Keratinocyte (primary cell): Measurements from ENCODE around the gene ADGRA1. TPM values are rescaled to one million over a fixed set of nuclear protein-coding genes. Genes with fewer than 3 reads are reported as not detected.
"Not testable (repeated sequence)": the region's sequence is repeated elsewhere in the genome, so short reads cannot be mapped to it uniquely, and the experiment has no call there.

Experiments
- DNase-seq: peaks from one replicate; pipeline ENCODE4 v3.0.0-alpha.2; 2011; ENCODE audit warnings: low read depth, missing footprints, low spot score
- FAIRE-seq: peaks from 2 replicates; lab custom pipeline; 2011; peaks lifted over from hg19 to GRCh38; lab: Jason Lieb, UNC
- H2AFZ ChIP-seq: 2 replicates; pipeline ENCODE4 v1.6.0; 2012; ENCODE audit warnings: low read length, control low read depth, inconsistent platforms; ENCODE audit not compliant: control insufficient read depth
- H3K27ac ChIP-seq: 2 replicates; pipeline ENCODE4 v1.5.1; 2011; ENCODE audit warnings: low read length; ENCODE audit not compliant: control insufficient read depth, insufficient read depth
- H3K27me3 ChIP-seq: 3 replicates; pipeline ENCODE4 v1.6.0; 2011; ENCODE audit warnings: low read length; ENCODE audit not compliant: control insufficient read depth, insufficient read depth; ENCODE audit errors: extremely low read depth
- H3K36me3 ChIP-seq, 2 experiments: 2 replicates in 1 of 2; 3 replicates in 1 of 2; pipeline ENCODE4 v1.5.1; 2011; ENCODE audit warnings: low read length in 2 of 2, mild to moderate bottlenecking in 1 of 2; ENCODE audit not compliant: control insufficient read depth in 2 of 2, insufficient read depth in 2 of 2; ENCODE audit errors: extremely low read depth in 1 of 2
- H3K4me1 ChIP-seq: 3 replicates; pipeline ENCODE4 v1.5.1; 2011; ENCODE audit warnings: low read length; ENCODE audit not compliant: control insufficient read depth, insufficient read depth; ENCODE audit errors: extremely low read depth
- H3K4me2 ChIP-seq: 3 replicates; pipeline ENCODE4 v1.6.0; 2011; ENCODE audit warnings: low read depth, low read length; ENCODE audit not compliant: control insufficient read depth, insufficient read depth; ENCODE audit errors: extremely low read depth
- H3K4me3 ChIP-seq, 3 experiments: fragments of 200-600 bp in 1 of 3; sonication (generic) in 1 of 3; 2 replicates in 2 of 3; 3 replicates in 1 of 3; pipeline ENCODE4 v1.5.1; 2011 to 2016; ENCODE audit warnings: low read length in 3 of 3, mild to moderate bottlenecking in 3 of 3, control low read depth in 2 of 3, inconsistent platforms in 1 of 3, low read depth in 1 of 3, mixed read lengths in 1 of 3, mixed run types in 1 of 3, moderate library complexity in 1 of 3; ENCODE audit not compliant: control insufficient read depth in 2 of 3, insufficient read depth in 2 of 3; ENCODE audit errors: extremely low read depth in 1 of 3
- H3K79me2 ChIP-seq: 2 replicates; pipeline ENCODE4 v1.6.0; 2012; ENCODE audit warnings: low read length; ENCODE audit not compliant: control insufficient read depth, insufficient read depth
- H3K9ac ChIP-seq: 3 replicates; pipeline ENCODE4 v1.6.0; 2011; ENCODE audit warnings: low read length; ENCODE audit not compliant: control insufficient read depth, insufficient read depth; ENCODE audit errors: extremely low read depth
- H3K9me1 ChIP-seq: 3 replicates; pipeline ENCODE4 v1.6.0; 2011; ENCODE audit warnings: low read length; ENCODE audit not compliant: control insufficient read depth, insufficient read depth; ENCODE audit errors: extremely low read depth
- H3K9me3 ChIP-seq: 2 replicates; pipeline ENCODE4 v1.5.1; 2012; ENCODE audit warnings: low read depth, low read length; ENCODE audit not compliant: control insufficient read depth
- H4K20me1 ChIP-seq: 3 replicates; pipeline ENCODE4 v1.6.0; 2011; ENCODE audit warnings: low read length; ENCODE audit not compliant: control insufficient read depth, insufficient read depth; ENCODE audit errors: extremely low read depth
- EZH2 ChIP-seq: IDR thresholded peaks from one replicate; pipeline ENCODE4 v1.6.1; 2012; ENCODE audit warnings: inconsistent platforms, mild to moderate bottlenecking, low read length, moderate library complexity
- dilution Hi-C: fragments of 300-500 bp; cut with MboI; formaldehyde crosslinking; loops from one replicate; pipeline ENCODE4 v1.7.0; 2020; ENCODE audit warnings: low sequenced_read_pairs; ENCODE audit not compliant: extremely low pct_ligation_motif_present
- polyA plus RNA-seq, 5 experiments: library from polyadenylated mRNA; depleted of rRNA in 3 of 5; stranded (reverse) in 3 of 5; stranded (forward) in 1 of 5; unstranded in 1 of 5; fragments of >200 nt; gene quantifications; 1 replicate in 1 of 5; 2 replicates in 3 of 5; 3 replicates in 1 of 5; pipeline versions ENCODE4 v1.2.1 to v1.2.3, GENCODE V29; 2011 to 2012; ENCODE audit warnings: missing spikeins in 2 of 5, low read depth in 1 of 5, low replicate concordance in 1 of 5
- TF ChIP-seq, protein P1 (sequence below), 3 experiments: IDR thresholded peaks in 1 of 3; conservative IDR thresholded peaks in 1 of 3; optimal IDR thresholded peaks in 1 of 3; 2 replicates in 2 of 3; 3 replicates in 1 of 3; pipeline versions ENCODE3 to v1.5.1; 2011; ENCODE audit warnings: low read length in 3 of 3, mild to moderate bottlenecking in 3 of 3, moderate library complexity in 2 of 3, control low read depth in 1 of 3, inconsistent platforms in 1 of 3; ENCODE audit not compliant: insufficient read depth in 2 of 3; ENCODE audit errors: extremely low read depth in 1 of 3

The ADGRA1 gene
- polyA plus RNA-seq, 1 donor (not counting 4 experiments of a cell fraction or from before 2014, with no cell fraction given), result not detected

DNA sequence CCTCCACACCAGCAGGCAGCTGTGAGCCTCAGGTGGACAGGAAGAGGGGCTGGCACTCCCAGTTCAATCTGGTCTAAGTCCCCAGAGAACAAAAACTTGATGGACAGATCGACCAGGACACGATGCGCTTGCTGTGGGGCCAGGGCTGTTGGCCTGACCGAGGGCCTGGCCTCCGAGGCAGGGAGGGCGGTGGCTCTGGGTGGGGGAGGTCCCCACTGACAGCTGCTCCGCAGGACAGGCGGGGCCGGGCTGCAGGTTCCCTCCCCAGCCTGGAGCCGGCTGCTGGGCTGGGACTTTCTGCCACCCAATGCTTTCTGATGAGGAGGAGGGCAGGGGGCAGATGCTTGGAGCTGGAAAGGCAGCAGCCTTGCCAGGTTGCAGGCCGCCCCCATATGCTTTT is 37.4 kb upstream of the ADGRA1 start:
- Histone ChIP-seq H3K36me3 (no peaks in the 10 kb centered on the region), H3K4me3 (no peak overlapping the region), H3K9me1 (no peaks in the 10 kb centered on the region), H3K9ac (no peak overlapping the region), H3K9me3 (peaks cover 6% of the 10 kb centered on the region), H2AFZ (no peak overlapping the region), H4K20me1 (no peaks in the 10 kb centered on the region), H3K27me3 (peaks cover 12% of the 10 kb centered on the region), H3K27ac (no peak overlapping the region), H3K4me2 (no peak overlapping the region), H3K79me2 (no peaks in the 10 kb centered on the region), H3K4me1 (no peaks in the 10 kb centered on the region)
- no peak for DNase-seq
- FAIRE-seq, result no peak
- TF ChIP-seq, protein P1, sequence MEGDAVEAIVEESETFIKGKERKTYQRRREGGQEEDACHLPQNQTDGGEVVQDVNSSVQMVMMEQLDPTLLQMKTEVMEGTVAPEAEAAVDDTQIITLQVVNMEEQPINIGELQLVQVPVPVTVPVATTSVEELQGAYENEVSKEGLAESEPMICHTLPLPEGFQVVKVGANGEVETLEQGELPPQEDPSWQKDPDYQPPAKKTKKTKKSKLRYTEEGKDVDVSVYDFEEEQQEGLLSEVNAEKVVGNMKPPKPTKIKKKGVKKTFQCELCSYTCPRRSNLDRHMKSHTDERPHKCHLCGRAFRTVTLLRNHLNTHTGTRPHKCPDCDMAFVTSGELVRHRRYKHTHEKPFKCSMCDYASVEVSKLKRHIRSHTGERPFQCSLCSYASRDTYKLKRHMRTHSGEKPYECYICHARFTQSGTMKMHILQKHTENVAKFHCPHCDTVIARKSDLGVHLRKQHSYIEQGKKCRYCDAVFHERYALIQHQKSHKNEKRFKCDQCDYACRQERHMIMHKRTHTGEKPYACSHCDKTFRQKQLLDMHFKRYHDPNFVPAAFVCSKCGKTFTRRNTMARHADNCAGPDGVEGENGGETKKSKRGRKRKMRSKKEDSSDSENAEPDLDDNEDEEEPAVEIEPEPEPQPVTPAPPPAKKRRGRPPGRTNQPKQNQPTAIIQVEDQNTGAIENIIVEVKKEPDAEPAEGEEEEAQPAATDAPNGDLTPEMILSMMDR (optimal IDR thresholded peaks at IDR 0.05 in 1 of 3, IDR thresholded peaks at IDR 0.05 in 1 of 3, conservative IDR thresholded peaks at IDR 0.05 in 1 of 3; ENCODE audit: extremely low read depth in 1 of 3, insufficient read depth in 2 of 3, low read length in 3 of 3), result no peak
- TF ChIP-seq EZH2, result no peak
- dilution Hi-C loops, result no loop called here

DNA sequence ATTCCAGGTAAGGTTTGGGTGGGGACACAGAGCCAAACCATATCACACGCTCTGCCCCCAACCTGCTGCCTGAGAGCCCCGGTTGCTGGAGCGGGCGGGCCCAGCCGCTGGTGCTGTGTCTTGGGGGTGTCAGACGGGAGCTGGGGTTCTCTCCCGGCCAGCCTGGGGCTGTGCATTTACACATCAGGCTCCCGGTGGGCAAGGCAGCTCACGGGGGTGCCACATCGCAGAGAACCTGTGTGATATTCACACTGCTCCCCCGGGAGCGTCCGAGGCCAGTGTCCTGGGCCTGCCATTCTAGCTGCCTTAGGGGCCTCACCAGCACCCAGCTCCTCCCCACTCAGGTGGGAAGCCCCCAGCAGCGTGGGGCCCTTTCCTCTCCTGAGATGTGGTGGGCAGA is 35.6 kb upstream of the ADGRA1 start:
- Histone ChIP-seq H3K36me3 (no peaks in the 10 kb centered on the region), H3K4me1 (no peaks in the 10 kb centered on the region), H3K9ac (no peak overlapping the region), H3K9me3 (peaks cover 4% of the 10 kb centered on the region), H4K20me1 (no peaks in the 10 kb centered on the region), H3K4me2 (no peak overlapping the region), H2AFZ (no peak overlapping the region), H3K9me1 (no peaks in the 10 kb centered on the region), H3K79me2 (no peaks in the 10 kb centered on the region), H3K27me3 (no peaks in the 10 kb centered on the region), H3K27ac (no peak overlapping the region), H3K4me3 (no peak overlapping the region)
- TF ChIP-seq, protein P1 (optimal IDR thresholded peaks at IDR 0.05 in 1 of 3, IDR thresholded peaks at IDR 0.05 in 1 of 3, conservative IDR thresholded peaks at IDR 0.05 in 1 of 3; ENCODE audit: extremely low read depth in 1 of 3, insufficient read depth in 2 of 3, low read length in 3 of 3), result no peak
- no peak for TF ChIP-seq EZH2
- dilution Hi-C loops, result no loop called here
- FAIRE-seq (no peak), DNase-seq (no peak)

DNA sequence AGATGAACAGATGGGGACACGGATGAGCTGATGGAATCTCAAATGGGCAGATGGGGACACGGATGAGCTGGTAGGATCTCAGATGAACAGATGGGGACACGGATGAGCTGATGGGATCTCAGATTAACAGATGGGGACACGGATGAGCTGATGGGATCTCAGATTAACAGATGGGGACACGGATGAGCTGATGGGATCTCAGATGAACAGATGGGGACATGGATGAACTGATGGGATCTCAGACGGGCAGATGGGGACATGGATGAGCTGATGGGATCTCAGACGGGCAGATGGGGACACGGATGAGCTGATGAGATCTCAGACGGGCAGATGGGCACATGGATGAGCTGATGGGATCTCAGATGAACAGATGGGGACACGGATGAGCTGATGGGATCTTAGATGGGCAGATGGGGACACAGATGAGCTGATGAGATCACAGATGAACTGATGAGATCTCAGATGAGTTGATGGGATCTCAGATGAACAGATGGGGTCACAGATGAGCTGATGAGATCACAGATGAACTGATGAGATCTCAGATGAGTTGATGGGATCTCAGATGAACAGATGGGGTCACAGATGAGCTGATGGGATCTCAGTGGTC is 34.1 kb upstream of the ADGRA1 start:
- H3K9me1 ChIP-seq, H3K4me3 ChIP-seq, DNase-seq, H3K79me2 ChIP-seq, H3K9me3 ChIP-seq, H3K36me3 ChIP-seq, H4K20me1 ChIP-seq, FAIRE-seq, H3K4me1 ChIP-seq, H3K27me3 ChIP-seq, H2AFZ ChIP-seq, H3K9ac ChIP-seq, H3K4me2 ChIP-seq, H3K27ac ChIP-seq, dilution Hi-C loops: not testable (repeated sequence)
